Measurements from ENCODE around the gene TAF4.

The TAF4 gene

GRCh38 chr20:62043131-62043914 lies 22.4 kb downstream of the TAF4 start:
- peak in 3 of 4 experiments; percentile 23 to 43 (median 28) for DNase-seq

GRCh38 chr20:62042025-62042820 lies 23.5 kb downstream of the TAF4 start:
- no peak for DNase-seq

- no peak for DNase-seq
These were observed 24.7 kb downstream of the TAF4 start for GRCh38 chr20:62040933-62041332.

GRCh38 chr20:62040381-62040922 lies 25.2 kb downstream of the TAF4 start:
- DNase-seq, result no peak

GRCh38 chr20:62039738-62040137 lies 25.9 kb downstream of the TAF4 start:
- no peak for DNase-seq

GRCh38 chr20:62032609-62033368 lies 32.9 kb downstream of the TAF4 start:
- DNase-seq, result no peak

GRCh38 chr20:62031462-62032092 lies 34.1 kb downstream of the TAF4 start:
- DNase-seq, result no peak

GRCh38 chr20:62030834-62031434 lies 34.7 kb downstream of the TAF4 start:
- DNase-seq, result no peak

GRCh38 chr20:62030357-62030756 lies 35.3 kb downstream of the TAF4 start:
- no peak for DNase-seq

GRCh38 chr20:62029949-62030348 lies 35.7 kb downstream of the TAF4 start:
- no peak for DNase-seq

GRCh38 chr20:62029296-62029695 lies 36.4 kb downstream of the TAF4 start:
- no peak for DNase-seq

GRCh38 chr20:62028384-62028783 lies 37.3 kb downstream of the TAF4 start:
- no peak for DNase-seq

GRCh38 chr20:62027698-62028321 lies 37.9 kb downstream of the TAF4 start:
- no peak for DNase-seq

GRCh38 chr20:62027116-62027515 lies 38.6 kb downstream of the TAF4 start:
- DNase-seq, result no peak

- DNase-seq, result no peak
These were observed 39.2 kb downstream of the TAF4 start for GRCh38 chr20:62026564-62026856.

GRCh38 chr20:62025832-62026563 lies 39.7 kb downstream of the TAF4 start:
- DNase-seq, result peak; percentile 14 to 32 (median 24)

GRCh38 chr20:62025394-62025793 lies 40.3 kb downstream of the TAF4 start:
- peak; percentile 57 to 79 (median 66) for DNase-seq

- DNase-seq, result no peak
These were observed 41.7 kb downstream of the TAF4 start for GRCh38 chr20:62023935-62024334.

GRCh38 chr20:62022575-62023139 lies 43.0 kb downstream of the TAF4 start:
- DNase-seq, result no peak

GRCh38 chr20:62021793-62022385 lies 43.8 kb downstream of the TAF4 start:
- no peak for DNase-seq
